ENCODE measurements around the gene FBXO10.
A peak's percentile ranks its signal among the peaks of the same experiment; 100 is the strongest.
"Not testable (repeated sequence)": the region's sequence is repeated elsewhere in the genome, so short reads cannot be mapped to it uniquely, and the experiment has no call there.

FBXO10 gene

GRCh38 chr9:37508135-37508833 is 67.9 kb downstream of the FBXO10 start:
- DNase-seq: no peak

GRCh38 chr9:37507566-37508134 is 68.5 kb downstream of the FBXO10 start:
- DNase-seq: no peak

GRCh38 chr9:37504605-37505004 is 71.6 kb downstream of the FBXO10 start:
- DNase-seq: no peak

- DNase-seq: no peak
These were observed 72.4 kb downstream of the FBXO10 start for GRCh38 chr9:37503736-37504135.

- DNase-seq: no peak
These were observed 74.1 kb downstream of the FBXO10 start for GRCh38 chr9:37501957-37502596.

- no peak for DNase-seq
These were observed 76.9 kb downstream of the FBXO10 start for GRCh38 chr9:37499297-37499696.

DNA sequence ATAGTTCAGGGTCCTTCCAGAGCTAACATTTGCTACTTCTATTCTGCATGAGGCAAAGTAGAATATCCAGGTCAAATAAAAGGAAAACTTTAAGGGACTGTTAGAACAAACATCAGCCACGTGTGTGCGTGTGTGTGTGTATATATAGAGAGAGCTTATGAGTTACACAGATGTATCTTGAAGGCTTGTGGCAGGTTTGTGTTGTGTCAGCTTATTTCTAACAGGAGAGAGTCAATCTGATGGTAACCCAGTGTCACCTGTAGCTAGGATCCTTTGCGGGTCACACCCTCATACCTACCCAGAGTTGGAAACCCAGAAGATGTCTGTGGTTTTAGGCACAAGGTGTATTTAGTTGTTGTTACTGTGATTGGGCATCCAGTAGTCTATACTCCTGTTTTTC is 77.7 kb downstream of the FBXO10 start:
- no peak for DNase-seq

GRCh38 chr9:37497320-37497719 is 78.9 kb downstream of the FBXO10 start:
- no peak for DNase-seq

GRCh38 chr9:37496020-37496419 is 80.2 kb downstream of the FBXO10 start:
- no peak for DNase-seq

GRCh38 chr9:37495571-37495970 is 80.6 kb downstream of the FBXO10 start:
- DNase-seq: no peak

DNA sequence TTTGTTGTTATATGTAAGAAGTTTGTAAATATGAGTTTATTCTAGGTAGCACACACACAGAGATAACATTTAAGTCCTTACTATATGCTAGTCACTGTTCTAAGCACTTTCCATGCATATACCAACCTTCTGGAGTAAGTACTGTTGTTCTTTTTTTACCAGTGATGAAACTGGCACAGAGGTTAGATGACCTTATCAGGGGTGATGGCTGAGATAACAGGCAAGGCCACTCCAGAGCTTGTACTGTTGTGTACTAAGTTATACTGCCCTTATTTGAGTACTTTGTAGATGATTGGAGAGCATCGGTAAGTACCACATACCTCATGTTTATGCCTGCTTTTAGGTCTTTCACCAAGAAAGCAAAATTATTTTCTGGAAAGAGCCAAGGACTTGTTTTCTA is 84.2 kb downstream of the FBXO10 start:
- no peak for DNase-seq

DNA sequence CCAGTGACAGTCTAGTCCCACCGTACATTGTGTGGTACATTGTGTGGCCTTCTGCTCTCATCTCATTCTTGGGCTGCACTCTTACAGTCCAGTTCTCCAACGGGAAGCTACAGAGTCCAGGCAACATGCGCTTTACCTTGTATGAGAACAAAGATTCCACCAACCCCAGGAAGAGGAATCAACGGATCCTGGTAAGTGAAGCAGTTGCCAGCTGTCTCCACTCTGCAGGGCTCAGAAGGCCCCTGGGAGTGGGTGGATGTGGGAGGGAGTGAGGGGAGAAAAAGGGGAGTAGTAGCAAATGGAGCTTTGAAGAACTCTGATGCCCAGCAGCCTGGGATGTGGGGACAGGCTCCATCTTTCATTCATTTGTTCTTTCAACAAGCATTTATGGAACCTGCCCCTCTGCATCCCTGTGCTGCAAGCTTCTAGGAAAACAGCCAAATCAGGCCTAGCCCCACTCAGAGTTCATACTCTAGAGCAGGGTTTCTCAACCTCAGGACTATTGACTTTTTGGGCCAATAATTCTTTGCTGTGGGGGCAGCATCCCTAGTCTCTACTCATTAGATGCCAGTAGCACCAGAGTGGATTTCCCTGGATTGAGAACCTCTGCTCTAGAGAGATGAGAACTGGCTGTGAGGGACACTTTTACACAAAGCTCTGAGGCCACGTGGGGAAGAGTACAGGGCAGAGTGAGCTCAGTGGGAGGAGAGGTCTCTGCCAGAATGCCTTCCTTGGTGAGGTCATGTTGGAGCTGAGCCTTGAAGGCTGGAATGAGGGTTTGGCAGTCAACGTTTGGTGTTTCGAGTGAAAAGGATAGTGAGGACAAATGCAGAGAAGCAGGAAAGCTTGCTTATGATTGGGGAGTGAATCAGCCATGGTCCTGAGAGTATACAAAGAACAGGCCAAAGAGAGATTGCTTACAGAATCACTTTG is 89.3 kb downstream of the FBXO10 start:
- peak; percentile 91 for DNase-seq

DNA sequence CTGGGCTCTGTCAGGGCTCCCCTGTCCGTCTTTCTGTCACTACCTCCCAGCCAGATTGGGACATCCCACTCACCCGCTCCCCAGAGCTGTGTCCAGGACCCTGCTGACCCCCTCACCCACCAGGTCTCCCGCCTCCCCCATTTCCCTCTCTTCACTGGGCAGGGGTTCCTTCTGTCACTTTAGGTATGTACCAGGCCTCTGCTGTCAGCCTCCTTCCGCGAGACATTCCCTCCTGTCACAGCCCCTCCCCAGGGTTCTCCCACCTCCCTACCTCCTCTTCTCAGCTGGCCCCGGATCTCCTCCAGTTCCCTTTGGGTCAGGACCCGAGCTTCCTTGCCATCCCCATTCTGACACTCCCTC is 89.9 kb downstream of the FBXO10 start:
- no peak for DNase-seq

GRCh38 chr9:37485389-37486255 is 90.6 kb downstream of the FBXO10 start, which contains the start of gene POLR1E:
TSS of gene POLR1E (plus strand) at chr9:37485948. CDS start at chr9:37486048, 100 bp downstream.
- peak; percentile 92 for DNase-seq

GRCh38 chr9:37480759-37481158 is 95.4 kb downstream of the FBXO10 start:
- DNase-seq: no peak

DNA sequence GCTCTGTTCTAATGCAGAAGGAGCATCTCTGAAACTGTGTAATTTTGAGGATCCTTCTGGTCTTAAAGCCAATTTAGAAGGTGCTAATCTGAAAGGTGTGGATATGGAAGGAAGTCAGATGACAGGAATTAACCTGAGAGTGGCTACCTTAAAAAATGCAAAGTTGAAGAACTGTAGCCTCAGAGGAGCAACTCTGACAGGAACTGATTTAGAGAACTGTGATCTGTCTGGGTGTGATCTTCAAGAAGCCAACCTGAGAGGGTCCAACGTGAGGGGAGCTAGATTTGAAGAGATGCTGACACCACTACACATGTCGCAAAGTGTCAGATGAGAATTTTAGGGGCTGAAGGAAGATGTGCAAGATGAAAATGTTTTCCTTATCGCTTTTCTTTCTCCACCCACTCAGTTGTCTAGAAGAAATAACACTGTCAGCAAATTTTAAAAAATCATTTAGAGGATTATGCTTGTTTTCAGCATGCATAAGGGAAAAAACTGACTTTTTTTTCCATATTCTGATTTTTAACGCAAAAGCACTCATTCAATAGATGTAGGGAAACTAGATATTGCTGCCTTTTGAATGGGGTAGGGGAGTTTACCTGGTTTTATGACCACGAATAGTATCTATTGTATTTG is 98.1 kb downstream of the FBXO10 start:
- not testable (repeated sequence) for DNase-seq

GRCh38 chr9:37477443-37477842 is 98.7 kb downstream of the FBXO10 start:
- peak; percentile 35 for DNase-seq

DNA sequence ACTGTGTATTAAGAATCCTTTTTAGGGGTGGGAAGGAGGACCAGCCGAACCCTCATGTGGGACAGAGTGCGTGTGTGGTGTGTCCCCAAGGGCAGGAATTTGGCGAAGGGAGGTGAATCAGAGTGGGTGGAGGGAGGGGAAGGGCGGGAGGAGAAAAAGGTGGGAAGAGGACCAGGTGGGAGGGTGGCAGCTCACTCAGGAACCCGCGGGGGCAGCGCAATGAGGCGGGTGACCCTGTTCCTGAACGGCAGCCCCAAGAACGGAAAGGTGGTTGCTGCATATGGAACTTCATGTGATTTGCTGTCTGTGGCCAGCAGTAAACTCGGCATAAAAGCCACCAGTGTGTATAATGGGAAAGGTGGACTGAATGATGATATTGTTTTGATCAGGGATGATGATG is 99.2 kb downstream of the FBXO10 start:
- DNase-seq: no peak

DNA sequence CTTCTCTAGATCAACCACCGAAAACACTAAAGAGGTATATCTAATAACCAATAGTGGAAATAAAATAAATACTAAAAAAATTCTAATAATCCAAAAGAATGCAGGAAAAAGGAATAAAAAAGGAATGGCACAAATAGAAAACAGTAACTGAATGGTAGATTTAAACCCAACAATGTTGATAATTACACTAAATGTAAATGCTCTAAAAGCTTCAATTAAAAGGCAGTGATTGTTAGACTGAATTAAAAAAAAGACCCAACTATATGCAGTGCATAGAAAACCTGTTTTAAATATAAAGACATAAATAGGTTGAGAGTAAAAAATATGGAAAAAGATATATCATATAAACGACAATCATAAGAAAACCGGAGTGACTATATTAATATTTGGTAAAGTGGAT is 101.7 kb downstream of the FBXO10 start:
- no peak for DNase-seq

GRCh38 chr9:37473982-37474381 is 102.2 kb downstream of the FBXO10 start:
- DNase-seq: not testable (repeated sequence)

DNA sequence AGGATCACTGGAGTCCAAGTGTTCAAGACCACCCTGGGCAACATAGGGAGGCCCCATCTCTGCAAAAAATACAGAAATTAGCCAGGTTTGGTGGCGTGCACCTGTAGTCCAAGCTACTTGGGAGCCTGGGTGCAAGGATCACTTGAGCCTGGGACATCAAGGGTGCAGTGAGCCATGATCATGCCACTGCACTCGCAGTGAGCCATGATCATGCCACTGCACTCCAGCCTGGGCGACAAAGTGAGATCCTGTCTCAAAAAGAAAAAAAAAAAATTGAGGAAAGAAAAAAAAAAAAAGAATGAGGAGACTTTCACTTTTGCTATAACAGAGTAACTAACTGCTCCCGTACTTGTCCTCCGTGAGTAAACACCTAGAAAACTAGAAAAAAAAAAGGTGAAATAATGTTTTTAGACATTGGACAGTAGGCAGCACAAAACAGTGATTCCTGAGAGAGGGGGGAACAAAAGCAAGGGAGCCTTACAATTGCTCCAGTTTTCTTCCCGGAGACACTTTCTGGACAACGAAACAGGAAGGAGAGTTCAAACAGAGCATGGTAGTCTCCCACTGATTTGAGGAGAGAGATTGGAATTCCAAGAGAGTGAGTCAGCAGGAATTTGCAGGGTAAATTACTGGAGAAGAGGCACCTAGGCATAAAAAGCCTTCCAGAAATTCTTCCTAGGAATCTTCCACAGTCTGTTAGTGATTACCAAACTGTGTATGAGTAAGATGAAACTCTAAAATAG is 104.1 kb downstream of the FBXO10 start:
- peak; percentile 99 for DNase-seq

All from fibroblast of skin of right biceps (primary cell).